SIG-M5 treated with dmso at 0.1 percent for 504 hours (cell line): ENCODE measurements around the gene CRCP.
"Not testable (repeated sequence)": the region's sequence is repeated elsewhere in the genome, so short reads cannot be mapped to it uniquely, and the experiment has no call there.

Experiments used
- DNase-seq: peaks from one replicate; lab custom pipeline; 2025; ENCODE audit not compliant: unreplicated experiment; lab: John Stamatoyannopoulos, UW

The CRCP gene

DNA sequence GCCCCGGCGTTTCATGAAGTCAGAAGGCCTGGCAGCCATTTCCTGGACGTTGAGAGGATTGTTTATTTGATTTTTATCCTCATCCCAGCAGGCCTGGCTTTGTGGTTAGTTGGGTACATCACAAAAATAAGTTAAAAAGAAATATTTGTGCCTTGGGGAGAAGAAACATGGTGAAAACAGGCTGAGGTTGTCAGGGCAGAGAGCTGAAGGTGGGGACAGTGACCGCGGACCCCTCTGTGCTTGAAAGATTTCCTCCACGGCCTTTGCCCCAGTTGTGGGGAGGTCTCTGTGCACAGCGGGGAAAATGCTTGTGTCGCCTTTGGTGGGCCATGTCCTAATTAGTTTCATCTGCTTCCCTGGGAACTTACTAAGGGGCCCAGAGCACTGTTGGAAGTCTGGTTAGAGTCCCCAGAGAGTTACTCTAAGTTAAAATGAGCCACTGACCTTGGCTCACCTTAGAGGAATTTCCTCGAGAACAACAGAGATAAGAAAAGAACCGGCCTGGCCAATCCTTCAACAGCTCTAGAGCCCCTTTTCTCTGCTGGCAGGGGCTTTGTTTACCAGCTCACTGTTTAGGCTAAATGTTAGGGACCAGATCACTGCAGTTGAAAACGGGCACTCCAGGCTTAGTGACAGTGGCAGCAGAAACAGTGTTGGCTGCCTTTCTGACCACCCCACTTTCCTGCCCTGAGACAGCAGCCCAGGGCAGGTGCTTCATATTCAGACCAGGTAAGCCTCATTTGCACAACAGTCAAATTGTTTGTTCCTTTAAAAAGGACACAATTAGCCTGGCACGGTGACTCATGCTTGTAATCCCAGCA lies 37.9 kb downstream of the CRCP start:
- DNase-seq = no peak

DNA sequence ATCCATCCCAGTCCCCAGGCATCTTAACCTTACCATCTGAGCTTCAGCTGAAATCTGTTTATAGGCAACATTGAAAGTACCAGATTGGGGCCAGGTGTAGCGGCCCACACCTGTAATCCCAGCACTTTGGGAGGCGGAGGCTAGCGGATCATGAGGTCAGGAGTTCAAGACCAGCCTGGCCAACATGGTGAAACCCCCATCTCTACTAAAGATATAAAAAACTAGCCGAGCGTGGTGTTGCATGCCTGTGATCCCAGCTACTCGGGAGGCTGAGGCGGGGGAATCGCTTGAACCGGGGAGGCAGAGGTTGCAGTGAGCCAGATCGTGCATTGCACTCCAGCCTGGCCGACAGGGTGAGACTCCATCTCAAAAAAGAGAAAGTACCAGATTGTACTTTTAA lies 39.0 kb downstream of the CRCP start:
- no peak for DNase-seq

GRCh38 chr7:66156035-66156434 lies 41.4 kb downstream of the CRCP start:
- not testable (repeated sequence) for DNase-seq

DNA sequence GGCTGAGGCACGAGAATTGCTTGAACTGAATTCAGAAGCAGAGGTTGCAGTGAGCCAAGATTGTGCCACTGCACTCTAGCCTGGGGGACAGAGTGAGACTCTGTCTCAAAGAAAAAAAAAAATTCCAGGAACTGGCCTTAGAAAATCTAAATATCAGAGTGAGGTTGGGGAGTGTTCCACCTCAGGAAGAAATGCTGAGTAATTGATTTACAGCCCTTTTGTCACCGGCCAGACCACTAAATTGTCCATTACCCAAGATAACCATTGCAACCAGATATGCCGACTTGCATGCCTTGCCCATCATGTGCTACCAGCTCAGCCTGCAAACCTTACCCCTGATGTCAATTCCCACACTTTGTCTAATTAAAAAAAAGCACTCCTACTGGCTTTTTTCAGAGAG lies 42.4 kb downstream of the CRCP start:
- DNase-seq = no peak

GRCh38 chr7:66162622-66163021 lies 48.0 kb downstream of the CRCP start:
- DNase-seq = no peak

DNA sequence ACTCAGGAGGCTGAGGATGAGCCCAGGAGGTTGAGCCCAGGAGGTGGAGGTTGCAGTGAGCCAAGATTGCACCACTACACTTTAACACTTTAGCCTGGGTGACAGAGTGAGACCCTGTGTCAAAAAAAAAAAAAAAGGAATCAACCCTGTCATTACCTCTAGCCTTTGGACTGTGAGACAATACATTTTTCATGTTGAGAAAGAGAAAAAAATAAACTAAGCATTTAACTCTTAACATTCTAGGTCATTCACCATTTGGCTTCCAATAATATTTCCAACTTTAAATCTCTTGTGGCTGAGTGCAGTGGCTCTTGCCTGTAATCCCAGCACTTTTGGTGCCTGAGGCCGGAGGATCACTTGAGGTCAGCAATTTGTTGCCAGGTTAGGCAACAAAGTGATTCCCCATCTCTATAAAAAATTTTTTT lies 48.6 kb downstream of the CRCP start:
- no peak for DNase-seq

- no peak for DNase-seq
Observed at GRCh38 chr7:66164356-66164755, 49.7 kb downstream of the CRCP start.

- DNase-seq = no peak
Observed at GRCh38 chr7:66167773-66168387, 53.2 kb downstream of the CRCP start.

GRCh38 chr7:66169616-66170015 lies 55.0 kb downstream of the CRCP start:
- no peak for DNase-seq

GRCh38 chr7:66170309-66171231 lies 55.9 kb downstream of the CRCP start:
- DNase-seq = no peak

DNA sequence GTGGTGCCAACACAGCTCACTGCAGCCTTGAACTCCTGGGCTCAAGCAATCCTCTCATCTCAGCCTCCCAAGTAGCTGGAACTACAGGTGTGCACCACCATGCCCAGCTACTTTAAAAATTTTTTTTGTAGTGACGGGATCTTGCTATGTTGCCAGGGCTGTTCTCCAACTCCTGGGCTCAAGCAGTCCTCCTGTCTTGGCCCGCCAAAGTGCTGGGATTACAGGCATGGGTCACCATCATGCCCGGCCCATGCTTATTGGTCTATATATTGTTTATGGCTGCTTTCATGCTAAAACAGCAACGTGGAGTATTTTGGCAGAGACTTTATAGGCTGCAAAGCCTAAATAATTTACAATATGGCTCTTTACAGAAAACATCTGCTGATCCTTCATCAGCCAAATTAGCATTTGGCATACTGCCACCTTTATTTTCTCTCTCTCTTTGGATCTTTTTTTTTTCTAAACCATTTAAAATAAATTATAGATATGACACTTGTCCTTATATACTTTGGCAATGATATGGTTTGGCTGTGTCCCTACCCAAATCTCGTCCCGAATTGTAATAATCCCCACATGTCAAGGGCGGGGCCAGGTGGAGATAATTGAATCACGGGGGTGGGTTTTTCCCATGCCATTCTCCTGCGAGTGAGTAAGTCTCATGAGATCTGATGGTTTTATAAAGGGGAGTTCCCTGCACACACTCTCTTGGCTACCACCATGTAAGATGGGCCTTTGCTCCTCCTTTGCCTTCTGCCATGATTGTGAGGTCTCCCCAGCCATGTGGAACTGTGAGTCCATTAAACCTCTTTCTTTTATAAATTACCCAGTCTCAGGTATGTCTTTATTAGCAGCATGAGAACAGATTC lies 58.1 kb downstream of the CRCP start:
- DNase-seq = not testable (repeated sequence)

GRCh38 chr7:66173856-66174255 lies 59.2 kb downstream of the CRCP start:
- DNase-seq = no peak

DNA sequence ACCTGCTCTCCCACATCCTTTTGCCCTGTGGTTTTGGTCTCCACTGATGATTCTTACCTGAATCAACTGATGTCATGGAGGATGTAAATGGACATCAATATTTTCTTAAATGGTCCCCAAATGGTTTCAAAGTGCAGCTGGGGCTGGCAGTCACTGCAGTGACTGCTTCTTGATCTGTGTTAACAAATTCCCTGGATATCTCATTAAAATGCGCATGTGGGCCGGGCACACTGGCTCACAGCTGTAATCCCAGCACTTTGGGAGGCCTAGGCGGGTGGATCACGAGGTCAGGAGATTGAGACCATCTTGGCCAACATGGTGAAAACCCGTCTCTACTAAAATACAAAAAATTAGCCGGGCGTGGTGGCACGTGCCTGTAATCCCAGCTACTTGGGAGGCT lies 60.4 kb downstream of the CRCP start:
- DNase-seq = not testable (repeated sequence)

GRCh38 chr7:66176914-66177313 lies 62.3 kb downstream of the CRCP start:
- no peak for DNase-seq

DNA sequence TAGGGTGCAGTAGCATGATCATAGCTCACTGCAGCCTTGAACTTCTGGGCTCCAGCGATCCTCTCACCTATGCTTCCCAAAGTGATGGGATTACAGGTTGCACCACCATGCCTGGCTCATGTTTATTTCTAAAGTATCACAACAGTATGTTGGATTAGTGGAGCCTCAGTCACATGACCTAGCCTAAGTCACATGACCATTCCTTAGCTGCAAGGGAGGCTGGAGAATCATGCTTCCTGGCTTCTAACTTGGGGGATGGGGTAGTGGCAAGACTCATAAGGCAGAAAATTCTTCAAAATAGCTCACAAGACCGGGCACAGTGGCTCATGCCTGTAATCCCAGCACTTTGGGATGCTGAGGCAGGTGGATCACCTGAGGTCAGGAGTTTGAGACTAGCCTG lies 63.6 kb downstream of the CRCP start:
- DNase-seq = no peak

GRCh38 chr7:66181329-66181728 lies 66.7 kb downstream of the CRCP start:
- DNase-seq = no peak

DNA sequence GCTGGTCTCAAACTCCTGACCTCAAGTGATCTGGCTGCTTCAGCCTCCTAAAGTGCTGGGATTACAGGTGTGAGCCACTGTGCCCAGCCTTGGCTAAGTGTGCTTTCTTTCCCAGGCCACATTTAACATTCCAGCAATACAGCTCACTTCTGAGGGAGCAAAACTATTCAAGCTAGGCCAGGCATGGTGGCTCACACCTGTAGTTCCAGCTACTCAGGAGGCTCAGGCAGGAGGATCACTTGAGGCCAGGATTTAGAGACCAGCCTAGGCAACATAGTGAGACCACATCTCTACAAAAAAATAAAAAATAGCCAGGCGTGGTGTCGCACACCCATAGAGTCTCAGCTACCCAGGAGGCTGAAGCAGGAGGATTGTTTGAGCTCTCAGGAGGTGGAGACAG lies 67.2 kb downstream of the CRCP start:
- DNase-seq = no peak

GRCh38 chr7:66182920-66183319 lies 68.3 kb downstream of the CRCP start:
- no peak for DNase-seq

GRCh38 chr7:66183700-66184099 lies 69.1 kb downstream of the CRCP start:
- DNase-seq = no peak

- no peak for DNase-seq
Observed at GRCh38 chr7:66185680-66186187, 71.1 kb downstream of the CRCP start.
